ENCODE results near the gene AKAP17A. TPM values are rescaled to one million over a fixed set of nuclear protein-coding genes. Genes with fewer than 3 reads are reported as not detected.
"Not testable (repeated sequence)": the region's sequence is repeated elsewhere in the genome, so short reads cannot be mapped to it uniquely, and the experiment has no call there.

AKAP17A gene
- total RNA-seq, 1 donor from 2014 or later = 12.4 TPM

DNA sequence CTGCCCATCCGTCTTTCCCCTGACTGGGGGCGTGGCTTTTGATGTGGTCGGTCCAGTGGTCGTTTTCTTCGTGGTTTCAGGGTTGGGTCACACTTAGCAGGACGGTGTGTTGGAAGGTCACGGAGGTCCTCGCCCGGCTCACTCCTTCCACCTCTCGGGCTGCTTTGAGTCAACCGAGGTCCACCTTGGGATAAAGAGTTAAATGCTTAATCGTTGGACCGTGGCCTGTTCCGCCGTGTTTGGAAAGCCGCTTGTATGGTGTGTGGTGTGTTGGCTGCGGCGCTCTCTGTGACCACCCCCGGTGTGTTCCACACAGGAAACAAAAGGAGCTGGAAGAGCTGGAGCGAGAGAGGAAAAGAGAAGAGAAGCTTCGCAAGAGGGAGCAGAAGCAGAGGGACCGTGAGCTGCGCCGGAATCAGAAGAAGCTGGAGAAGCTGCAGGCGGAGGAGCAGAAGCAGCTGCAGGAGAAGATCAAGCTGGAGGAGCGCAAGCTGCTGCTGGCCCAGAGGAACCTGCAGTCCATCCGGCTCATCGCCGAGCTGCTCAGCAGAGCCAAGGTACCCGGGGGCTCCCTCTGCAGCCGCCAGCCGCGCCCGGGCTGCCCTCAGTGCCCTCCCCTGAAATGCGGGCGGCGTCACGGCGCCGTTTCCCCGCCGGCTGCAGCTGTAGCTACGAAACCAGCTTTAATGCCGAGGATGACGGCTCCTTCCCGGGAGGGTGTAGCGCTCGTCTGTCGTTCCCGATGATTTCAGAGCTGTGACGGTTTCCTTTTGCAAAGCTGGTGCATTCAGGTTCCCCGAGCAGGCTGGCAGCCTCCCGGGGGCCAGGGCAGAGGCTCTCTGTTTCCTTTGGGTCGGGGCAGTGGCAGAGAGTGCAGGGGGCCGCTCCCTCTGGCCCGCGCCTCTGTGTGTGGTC is 7.7 kb downstream of the AKAP17A start:
- ATAC-seq (ENCODE audit: poor library complexity) = no peak
- intact Hi-C loops (cut with DNase I) = no loop called here
- DNase-seq = no peak

DNA sequence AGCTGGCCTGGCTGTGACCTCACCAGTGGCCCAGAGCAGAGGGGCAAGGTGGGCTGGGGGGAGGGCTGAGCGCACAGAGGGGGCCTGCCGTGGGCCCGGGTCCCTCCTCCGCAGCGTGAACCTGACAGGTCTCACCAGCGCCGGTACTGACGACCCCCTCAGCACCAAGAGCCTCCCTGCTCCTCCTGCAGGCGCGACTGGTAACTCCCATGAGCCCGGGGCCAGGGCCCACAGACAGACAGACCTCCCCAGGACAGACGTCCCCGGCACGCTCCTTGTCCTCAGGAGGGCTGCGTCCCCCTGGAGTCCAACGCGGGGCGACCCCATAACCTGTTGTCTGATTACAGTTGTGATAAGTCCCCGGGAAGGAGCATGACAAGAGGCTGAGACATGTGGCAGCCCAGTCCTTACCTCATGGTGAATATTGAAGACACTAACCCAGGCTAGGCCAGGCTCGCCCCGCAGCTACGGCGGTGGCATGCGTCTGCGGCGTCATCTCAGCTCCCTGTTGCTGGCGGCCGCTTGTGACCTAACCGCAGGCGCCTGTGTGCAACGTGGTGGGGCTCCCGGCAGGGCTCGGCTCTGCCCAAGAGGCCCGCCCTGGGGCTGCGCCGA is 8.5 kb downstream of the AKAP17A start:
- DNase-seq (no peak), ATAC-seq (ENCODE audit: poor library complexity) (no peak)
- intact Hi-C loops (cut with DNase I) = no loop called here

DNA sequence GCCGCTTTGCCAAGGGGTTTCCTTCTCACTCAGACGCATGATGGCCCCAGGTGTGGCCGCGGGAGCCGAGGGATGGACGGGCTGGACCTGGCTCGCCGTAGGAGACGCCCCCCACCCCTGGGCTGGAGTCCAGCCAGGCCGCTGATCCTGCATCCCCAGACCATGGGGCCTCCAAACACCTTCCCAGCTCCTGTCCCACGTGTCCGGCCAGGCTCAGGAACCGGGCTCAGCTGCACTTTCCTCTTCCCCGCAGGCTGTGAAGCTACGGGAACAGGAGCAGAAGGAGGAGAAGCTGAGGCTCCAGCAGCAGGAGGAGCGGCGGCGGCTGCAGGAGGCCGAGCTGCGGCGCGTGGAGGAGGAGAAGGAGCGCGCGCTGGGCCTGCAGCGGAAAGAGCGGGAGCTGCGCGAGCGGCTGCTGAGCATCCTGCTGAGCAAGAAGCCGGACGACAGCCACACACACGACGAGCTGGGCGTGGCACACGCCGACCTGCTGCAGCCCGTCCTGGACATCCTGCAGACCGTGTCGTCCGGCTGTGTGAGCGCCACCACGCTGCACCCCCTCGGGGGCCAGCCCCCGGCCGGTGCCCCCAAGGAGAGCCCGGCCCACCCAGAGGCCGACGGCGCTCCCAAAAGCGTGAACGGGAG is 9.1 kb downstream of the AKAP17A start:
- no peak for DNase-seq
- ATAC-seq (ENCODE audit: poor library complexity) = no peak
- intact Hi-C loops (cut with DNase I) = no loop called here

DNA sequence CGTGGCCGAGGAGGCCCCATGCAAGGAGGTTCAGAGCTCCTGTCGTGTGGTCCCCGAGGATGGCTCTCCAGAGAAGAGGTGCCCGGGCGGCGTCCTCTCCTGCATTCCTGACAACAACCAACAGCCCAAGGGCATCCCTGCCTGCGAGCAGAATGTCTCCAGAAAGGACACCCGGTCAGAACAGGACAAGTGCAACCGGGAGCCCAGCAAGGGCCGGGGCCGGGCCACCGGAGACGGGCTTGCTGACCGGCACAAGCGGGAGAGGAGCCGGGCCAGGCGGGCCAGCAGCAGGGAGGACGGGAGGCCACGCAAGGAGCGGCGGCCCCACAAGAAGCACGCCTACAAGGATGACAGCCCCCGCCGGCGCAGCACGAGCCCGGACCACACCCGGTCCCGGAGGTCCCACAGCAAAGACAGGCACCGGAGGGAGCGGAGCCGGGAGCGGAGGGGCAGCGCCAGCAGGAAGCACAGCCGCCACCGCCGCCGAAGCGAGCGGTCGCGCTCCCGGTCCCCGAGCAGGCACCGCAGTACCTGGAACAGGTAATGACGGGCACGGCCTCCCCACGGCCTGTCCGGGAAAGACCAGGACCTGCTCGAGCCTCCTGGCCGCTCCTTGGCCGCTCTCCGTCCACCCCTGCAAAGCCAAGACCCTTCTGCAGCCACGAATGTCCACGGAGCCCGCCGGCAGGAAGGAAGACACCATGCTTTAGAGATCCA is 9.8 kb downstream of the AKAP17A start:
- intact Hi-C loops (cut with DNase I) = no loop called here
- ATAC-seq (ENCODE audit: poor library complexity) = no peak
- no peak for DNase-seq

DNA sequence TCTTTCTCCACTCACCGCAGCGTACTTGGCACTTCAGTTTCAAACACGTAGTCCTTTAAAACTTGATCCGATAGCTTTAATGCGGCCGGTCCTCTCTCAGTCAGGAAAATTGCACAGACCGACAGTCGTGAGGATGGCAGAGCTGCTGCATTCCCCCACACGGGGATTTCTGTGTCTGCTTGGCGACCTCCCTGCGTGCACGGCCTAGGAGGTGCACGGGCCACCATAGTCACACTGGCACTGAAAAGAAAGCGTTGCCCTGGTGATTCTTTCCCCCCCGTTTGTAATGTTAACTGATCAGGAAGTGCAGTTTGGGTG is 10.3 kb downstream of the AKAP17A start:
- no peak for ATAC-seq (ENCODE audit: poor library complexity)
- intact Hi-C loops (cut with DNase I) = no loop called here
- no peak for DNase-seq

DNA sequence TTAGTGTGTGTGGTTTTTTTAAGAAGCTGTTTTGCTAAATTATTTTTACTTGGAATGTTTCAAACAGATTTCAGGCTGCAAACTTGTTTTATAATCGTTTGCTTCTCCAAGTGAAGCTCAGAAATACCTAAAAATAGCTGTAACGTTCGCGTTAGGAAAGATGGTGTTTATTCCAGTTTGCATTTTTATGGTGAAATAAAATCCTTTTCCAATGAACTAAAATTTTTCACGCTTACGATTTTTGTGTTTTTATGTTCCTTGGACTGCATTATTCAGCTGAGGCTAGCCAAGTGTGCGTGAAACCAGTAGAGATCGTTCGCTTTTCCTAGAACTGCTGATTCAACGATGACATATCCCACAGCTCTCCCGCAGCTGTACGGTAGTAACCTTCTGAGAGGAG is 10.9 kb downstream of the AKAP17A start:
- intact Hi-C loops (cut with DNase I) = no loop called here
- no peak for ATAC-seq (ENCODE audit: poor library complexity)
- DNase-seq = no peak

DNA sequence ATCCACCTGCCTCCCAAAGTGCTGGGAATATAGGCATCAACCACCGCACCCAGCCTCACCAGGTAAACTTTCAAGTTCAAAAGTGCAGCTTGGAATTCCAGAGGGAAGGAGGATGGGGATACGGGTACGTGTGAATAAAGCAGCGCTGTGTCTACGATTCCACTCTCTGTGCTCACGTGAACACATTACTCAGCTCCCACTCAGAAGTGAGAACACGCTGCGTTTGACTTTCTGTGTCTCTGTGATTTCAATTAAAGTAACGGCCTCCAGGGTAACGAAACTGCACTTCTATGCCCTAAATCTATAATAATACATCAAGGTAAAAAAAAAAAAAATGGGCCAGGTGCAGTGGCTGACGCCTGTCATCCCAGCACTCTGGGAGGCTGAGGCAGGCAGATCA is 15.1 kb downstream of the AKAP17A start:
- no peak for DNase-seq
- ATAC-seq (ENCODE audit: poor library complexity) = no peak
- intact Hi-C loops (cut with DNase I) = no loop called here

DNA sequence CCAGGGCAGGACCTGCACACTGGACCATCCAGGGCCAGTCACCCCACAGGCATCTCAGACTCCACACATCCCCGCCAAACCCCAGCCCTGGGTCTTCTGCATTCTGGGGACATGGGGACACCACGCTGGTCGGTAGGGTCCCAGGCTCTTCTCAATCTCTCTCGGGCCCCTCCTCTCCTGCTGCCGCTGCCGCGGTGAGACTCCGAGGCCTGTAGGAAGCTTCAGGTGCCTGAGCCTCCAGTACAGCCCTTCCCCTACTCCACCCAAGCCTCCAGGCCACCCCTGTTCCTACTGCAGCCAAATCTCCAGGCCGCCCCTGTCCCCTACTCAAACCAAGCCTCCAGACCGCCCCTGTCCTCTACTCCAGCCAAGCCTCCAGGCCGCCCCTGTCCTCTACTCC is 17.9 kb downstream of the AKAP17A start:
- intact Hi-C loops (cut with DNase I) = no loop called here
- DNase-seq = no peak
- no peak for ATAC-seq (ENCODE audit: poor library complexity)

DNA sequence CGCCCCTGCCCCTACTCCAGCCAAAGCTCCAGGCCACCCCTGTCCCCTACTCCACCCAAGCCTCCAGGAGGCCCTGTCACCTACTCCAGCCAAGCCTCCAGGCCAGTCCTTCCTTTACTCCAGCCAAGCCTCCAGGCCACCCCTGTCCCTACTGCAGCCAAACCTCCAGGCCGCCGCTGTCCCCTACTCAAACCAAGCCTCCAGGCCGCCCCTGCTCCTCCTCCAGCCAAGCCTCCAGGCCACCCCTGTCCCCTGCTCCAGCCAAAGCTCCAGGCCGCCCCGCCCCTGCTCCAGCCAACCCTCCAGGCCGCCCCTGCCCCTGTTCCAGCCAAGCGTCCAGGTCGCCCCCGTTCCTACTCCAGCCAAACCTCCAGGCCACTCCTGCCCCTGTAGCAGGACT is 18.4 kb downstream of the AKAP17A start:
- DNase-seq = no peak
- intact Hi-C loops (cut with DNase I) = no loop called here
- no peak for ATAC-seq (ENCODE audit: poor library complexity)

DNA sequence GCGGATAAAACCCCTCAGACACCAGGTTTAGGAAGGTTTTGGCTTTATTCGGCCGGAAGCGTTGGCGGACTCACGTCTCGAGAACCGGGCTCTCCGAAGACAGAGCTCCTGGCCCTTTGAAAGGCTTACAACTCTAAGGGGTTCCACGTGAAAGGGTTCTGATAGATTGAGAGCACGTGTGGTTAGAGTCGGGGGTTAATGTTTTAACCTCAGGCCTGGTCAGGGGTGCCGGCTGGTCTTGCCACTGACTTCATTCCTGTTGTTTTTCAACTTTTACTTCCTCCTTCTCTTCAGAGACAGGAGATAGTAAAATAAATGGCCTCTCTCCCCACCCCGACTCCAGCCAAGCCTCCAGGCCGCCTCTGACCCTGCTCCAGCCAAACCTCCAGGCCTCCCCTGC is 18.8 kb downstream of the AKAP17A start:
- ATAC-seq (ENCODE audit: poor library complexity) (no peak), DNase-seq (no peak)
- intact Hi-C loops (cut with DNase I) = no loop called here

DNA sequence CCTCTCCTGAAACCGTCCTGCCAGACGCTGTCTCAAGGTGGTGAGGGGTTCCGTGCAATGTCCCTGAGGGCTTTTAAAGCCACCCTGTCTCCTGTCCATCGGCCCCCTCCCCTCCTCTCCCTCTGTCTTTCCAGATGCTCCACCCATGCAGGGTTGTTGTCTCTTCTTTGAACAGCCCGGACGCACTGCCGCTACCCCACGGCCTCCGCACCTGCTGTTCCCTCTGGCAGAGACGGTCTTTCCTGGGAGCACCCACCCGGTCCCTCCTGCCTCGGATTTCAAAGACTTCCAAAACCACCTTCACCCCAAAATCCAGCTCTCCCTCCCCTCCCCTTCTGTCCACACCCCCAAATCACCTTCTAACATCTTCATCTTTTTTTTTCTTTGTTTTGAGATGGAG is 19.3 kb downstream of the AKAP17A start:
- ATAC-seq (ENCODE audit: poor library complexity) (no peak), DNase-seq (no peak)
- intact Hi-C loops (cut with DNase I) = no loop called here

DNA sequence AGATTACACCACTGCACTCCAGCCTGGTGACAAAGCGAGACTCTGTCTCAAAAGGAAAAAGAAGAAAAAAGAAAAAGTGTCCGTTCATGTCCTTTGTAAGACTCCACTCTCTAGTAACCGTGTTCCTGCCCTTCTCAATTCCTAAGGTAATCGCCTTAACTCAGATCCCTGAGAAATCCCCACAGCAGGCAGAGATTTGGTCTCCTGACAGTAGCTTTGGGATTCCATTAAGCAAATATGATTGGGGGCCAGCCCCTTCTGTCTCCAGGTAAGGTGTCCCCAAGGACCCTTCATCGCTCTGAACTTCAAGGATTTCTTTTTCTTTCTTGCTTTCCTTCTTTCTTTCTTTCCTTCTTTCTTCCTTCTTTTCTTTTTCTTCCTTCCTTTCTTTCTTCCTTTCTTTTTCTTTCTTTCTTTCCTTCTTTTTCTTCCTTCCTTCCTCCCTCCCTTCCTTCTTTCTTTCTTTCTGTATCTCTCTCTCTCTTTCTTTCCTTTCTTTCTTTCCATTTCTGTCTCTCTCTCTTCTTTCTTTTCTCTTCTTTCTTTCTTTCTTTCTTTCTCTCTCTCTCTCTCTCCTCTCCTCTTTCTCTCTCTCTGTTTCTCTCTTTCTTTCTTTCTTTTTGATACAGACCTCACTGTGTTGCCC is 21.4 kb downstream of the AKAP17A start:
- DNase-seq = no peak
- intact Hi-C loops (cut with DNase I) = no loop called here
- no peak for ATAC-seq (ENCODE audit: poor library complexity)

DNA sequence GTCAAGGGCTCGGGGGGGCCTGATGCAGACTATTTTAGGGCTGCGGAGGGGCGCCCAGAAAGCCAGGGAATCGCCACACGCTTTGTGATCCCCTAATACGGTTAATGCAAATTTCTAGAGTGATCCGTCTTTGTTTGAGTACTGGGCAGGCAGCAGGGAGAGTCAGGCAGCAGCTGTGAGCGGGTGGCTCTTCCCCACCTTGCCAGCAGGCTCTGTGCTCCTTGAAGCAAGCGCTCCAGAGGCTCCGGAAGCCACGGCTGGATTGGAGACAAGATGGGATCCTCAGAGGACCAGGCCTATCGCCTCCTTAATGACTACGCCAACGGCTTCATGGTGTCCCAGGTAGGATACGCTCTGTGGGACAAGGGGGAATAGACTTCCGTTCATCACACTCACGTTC is 23.5 kb downstream of the AKAP17A start, which contains the start of gene ASMT:
ASMT (plus strand) TSS at position 133 of the 400 bp plus-strand sequence; CDS start at position 274, 141 bp downstream.
- DNase-seq (no peak), ATAC-seq (ENCODE audit: poor library complexity) (no peak)
- intact Hi-C loops (cut with DNase I) = no loop called here

DNA sequence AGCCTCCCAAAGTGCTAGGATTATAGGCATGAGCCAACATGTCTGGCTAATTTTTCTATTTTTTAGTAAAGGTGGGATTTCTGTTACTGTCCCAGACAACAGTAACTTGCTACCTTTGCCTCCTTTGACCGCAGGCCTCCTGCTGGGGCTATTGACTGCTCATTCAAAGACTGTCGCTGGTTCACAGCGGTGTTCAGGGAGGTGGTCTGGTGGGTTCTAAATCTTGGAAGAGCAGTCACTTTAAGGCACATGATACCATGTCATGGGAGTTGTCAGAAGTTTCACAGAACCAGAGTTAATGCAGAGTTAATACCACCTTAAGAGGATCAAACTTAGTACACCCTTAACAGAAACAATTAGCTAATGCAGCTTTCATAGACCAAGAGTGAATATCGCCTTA is 27.3 kb downstream of the AKAP17A start:
- intact Hi-C loops (cut with DNase I) = no loop called here
- DNase-seq (no peak), ATAC-seq (ENCODE audit: poor library complexity) (no peak)

DNA sequence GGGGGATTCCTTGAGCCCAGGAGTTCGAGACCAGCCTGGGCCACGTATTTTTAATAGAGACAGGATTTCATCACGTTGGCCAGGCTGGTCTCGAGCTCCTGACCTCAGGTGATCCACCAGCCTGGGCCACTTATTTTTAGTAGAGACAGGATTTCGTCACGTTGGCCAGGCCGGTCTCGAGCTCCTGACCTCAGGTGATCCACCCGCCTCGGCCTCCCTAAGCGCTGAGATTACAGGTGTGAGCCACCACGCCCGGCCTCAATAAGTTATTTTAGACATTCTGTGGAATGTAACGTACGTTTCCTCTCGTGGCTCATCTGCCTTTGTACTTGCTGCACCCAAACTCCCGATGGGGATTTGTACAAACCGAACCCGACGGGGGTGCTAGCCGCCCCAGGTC is 32.3 kb downstream of the AKAP17A start:
- intact Hi-C loops (cut with DNase I) = no loop called here
- DNase-seq (no peak), ATAC-seq (ENCODE audit: poor library complexity) (no peak)

DNA sequence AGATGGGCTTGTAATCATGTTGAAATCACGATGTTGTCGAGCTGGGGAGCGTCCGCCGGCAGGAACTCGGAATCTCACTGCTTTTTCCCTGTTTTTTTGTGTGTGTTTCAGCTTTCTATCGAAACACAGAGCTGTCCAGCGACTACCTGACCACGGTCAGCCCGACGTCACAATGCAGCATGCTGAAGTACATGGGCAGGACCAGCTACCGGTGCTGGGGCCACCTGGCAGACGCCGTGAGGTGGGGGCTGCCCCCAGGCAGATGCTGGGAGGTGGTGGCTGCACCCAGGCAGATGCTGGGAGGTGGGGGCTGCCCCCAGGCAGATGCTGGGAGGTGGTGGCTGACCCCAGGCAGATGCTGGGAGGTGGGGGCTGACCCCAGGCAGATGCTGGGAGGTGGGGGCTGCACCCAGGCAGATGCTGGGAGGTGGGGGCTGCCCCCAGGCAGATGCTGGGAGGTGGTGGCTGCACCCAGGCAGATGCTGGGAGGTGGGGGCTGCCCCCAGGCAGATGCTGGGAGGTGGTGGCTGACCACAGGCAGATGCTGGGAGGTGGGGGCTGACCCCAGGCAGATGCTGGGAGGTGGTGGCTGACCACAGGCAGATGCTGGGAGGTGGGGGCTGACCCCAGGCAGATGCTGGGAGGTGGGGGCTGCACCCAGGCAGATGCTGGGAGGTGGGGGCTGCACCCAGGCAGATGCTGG is 32.9 kb downstream of the AKAP17A start:
- DNase-seq; ATAC-seq (ENCODE audit: poor library complexity); intact Hi-C loops (cut with DNase I): not testable (repeated sequence)

DNA sequence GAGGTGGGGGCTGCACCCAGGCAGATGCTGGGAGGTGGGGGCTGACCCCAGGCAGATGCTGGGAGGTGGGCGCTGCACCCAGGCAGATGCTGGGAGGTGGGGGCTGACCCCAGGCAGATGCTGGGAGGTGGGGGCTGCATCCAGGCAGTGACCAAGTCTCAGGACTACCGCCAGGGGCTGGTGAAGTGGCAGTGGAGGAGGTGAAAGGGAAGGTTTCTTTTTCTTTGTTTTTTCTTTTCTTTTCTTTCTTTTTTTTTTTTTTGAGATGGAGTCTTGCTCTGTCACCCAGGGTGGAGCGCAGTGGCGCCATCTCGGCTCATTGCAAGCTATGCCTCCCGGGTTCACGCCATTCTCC is 33.4 kb downstream of the AKAP17A start:
- ATAC-seq (ENCODE audit: poor library complexity); DNase-seq; intact Hi-C loops (cut with DNase I): not testable (repeated sequence)

DNA sequence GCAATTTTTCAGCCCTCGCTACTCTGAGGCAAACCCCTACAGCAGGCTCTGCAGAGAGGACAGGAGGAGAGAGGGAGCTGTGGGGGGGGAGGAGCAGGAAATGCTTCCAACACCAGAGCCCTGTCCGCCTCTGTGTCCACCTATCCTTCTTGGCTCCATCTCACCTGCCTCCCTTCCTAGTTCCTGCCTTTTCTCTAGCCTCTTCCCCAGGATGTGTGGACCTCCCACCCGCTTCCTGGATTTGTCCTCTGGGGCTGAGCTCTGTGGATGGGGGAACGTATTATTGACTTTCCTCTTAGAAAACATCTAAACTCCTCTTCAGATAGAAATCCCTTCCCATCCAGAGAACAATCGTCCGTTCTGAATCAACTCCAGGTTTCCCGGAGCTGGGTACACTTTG is 37.8 kb downstream of the AKAP17A start:
- intact Hi-C loops (cut with DNase I) = no loop called here
- no peak for DNase-seq
- no peak for ATAC-seq (ENCODE audit: poor library complexity)

All from Right ventricle myocardium superior (tissue), 1 donor.